Activated effector memory CD4-positive, alpha-beta T cell treated with Interleukin-2 at 50 U/mL for 16 hours (primary cell): ENCODE measurements around the gene PTPN18.
"Not testable (repeated sequence)": the region's sequence is repeated elsewhere in the genome, so short reads cannot be mapped to it uniquely, and the experiment has no call there.

Source experiments
- DNase-seq: peaks from one replicate; pipeline ENCODE4 v3.0.0-alpha.2; 2020

The PTPN18 gene, protein sequence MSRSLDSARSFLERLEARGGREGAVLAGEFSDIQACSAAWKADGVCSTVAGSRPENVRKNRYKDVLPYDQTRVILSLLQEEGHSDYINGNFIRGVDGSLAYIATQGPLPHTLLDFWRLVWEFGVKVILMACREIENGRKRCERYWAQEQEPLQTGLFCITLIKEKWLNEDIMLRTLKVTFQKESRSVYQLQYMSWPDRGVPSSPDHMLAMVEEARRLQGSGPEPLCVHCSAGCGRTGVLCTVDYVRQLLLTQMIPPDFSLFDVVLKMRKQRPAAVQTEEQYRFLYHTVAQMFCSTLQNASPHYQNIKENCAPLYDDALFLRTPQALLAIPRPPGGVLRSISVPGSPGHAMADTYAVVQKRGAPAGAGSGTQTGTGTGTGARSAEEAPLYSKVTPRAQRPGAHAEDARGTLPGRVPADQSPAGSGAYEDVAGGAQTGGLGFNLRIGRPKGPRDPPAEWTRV

DNA sequence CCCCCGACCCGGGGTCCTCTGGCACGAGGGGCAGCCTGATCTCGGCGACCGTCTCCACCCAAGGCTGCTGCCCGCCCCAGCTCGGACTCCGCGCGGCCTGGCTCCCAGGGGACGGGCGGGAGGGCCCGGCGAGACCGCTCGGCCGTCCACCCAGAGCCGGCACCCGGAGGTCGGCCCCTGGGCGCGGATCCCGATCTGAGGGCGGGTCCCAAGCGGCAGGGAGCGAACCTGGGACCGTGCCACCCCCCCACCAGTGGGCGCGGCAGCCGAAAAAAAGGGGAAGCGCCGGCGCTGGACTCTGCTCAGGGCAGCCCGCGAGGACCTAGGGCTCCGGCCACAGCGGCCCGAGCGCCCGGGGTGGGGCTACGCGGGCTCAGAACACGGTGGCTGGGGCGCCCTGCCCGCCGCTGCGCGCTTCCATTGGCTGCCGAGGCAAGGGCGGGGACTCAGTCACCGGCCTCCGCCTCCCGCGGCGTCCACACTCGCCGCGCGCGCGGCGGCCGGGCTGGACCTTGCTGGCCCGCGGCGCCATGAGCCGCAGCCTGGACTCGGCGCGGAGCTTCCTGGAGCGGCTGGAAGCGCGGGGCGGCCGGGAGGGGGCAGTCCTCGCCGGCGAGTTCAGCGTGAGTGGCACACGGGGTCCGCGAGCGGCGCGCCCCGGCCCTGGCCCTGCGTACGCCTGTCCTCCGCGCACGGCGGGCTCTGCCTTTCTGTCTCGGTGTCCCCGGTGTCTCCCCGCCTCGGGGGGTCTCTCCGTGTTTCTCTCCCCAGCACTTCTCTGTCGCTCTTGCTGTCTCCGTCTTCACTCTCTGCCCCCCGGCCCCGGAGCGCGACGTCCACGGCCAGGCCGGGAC, at the start of gene PTPN18:
Gene PTPN18 (plus strand): TSS at position 479 of the 854 bp plus-strand sequence. CDS start 52 bp downstream, at position 531.
- peak; percentile 48 for DNase-seq

DNA sequence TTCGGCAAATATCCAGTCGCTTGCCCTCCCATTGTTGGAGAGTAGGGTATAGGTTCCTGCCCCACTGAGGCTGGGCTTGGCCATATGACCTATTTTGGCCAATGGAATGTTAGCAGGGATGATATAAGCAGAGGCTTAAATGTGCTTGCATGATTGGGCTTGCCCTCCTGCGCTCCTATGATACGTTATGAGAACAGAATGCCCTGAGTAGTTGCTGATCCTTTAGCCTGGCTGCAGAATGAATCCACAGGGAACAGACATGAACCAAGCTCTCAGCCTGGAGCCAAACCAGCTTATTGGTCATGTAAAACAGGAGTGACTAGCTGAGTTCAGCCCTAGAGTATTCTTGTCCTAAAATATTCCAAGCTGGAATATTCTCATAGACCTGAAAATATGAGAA, 48.0 kb upstream of the PTPN18 start:
- no peak for DNase-seq

DNA sequence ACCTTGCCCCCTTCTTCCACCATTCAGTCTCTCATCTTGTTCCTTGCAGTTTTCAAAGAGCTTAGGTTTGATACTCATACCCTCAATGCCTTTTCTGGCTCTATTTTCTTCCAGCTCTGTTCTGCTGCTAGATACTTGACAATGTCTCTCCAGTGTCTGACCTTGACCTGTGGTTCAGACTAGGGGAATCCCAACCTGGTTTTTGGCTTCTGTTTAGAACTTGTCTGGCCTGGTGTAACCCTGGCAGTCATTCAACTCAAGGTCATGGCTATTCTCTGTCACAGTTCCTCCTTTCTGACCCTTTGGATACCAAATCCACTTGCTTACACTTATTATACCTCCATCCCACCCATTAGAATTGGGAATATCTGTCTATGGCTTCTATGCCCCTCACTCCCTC, 45.0 kb upstream of the PTPN18 start:
- no peak for DNase-seq

DNA sequence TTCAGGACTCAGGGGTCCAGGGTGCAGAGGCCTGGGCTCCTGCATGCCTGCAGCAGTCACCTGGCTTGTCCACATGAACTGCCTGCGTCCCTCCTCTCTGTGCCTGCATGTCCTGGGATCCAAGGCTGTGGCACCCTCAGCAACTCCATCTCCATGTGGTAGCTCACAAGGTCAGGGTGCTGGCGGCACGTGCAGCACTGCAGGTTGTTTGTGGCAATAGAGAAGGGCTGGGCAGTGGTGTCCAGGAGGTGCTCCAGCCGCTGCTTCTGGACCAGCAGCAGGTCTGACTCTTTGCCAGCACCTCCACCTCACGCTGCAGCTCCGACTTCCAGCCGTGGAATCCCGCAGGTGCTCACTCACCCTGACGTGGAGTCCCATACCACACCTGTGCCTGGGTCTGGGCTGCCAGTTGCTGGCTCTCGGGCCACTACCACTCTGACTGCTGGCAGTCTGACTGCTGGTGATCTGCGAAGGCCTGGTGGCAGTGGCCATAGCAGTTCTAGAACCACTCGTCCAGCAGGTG, 42.0 kb upstream of the PTPN18 start:
- DNase-seq: no peak

DNA sequence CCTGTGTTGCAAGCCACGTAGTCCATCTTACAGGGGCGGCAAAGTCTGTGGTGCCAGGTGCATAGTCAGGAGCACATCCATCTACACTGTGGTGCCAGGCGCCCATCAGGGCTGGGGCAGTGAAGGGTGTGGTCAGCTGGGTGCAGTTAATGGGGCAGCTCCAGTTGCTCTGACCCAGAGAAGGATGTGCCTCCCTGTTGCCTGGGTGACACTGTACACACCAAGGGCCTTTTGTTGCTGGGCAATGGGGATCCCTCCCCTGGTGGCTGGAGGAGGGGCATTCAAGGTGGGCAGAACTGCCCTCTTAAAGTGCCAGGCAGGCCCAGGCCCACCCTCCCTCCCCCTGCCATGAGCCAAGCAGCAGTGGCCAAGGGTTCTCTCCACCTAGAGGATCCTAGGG, 41.5 kb upstream of the PTPN18 start:
- no peak for DNase-seq

DNA sequence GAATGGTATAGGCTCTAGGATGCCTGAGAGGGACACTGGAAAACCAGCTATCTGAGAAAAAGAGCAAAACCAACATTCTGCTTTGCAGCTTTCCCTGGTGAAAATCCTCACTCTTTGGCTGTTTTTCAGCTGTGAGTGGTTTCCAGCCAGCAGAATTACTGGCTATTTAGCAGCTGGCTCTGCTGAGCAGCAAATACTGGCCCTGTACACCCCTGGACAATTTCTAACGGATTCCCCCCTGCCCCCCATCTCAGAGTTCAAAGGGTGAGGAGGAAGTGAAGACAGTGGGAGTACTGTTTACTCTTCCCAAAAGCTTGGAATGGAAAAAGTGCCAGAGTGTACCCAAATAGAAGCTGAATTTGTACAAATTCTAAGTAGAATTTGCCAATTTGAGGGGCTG, 39.3 kb upstream of the PTPN18 start:
- no peak for DNase-seq

DNA sequence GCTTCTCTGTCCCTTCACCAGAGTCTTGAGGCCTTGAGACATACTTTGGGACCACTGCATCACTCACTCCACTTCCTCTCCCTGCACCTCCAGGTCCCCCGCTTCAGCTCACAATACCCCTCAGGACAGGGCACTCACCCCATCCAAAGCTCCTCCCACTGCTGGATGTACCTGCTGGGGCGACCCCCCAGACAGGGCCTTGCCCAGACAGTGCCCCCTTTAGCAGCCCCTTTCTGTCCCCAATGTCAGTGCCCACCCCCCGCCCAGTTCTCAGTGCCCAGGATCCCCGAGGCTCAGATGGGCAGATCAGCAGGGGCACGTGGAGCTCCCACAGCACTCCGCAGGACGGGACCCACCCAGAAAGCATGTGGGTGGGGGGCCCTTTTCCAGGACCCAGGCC, 37.0 kb upstream of the PTPN18 start:
- no peak for DNase-seq

DNA sequence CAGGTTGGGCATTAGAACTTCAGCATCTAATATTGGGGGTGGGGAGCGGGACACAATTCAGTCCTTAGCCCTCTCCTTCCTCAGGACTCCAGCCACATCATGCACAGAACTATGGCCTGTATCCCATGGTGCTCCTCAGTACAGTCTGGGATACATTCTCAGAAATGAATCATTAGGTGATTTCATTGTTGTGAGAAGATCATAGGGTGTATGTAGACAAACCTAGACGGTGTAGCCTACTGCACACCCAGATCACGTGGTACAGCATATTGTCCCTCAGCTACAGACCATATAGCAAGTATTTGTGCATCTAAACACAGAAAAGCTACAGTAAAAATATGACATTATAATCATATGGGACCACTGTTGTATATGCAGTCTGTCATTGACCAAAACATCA, 36.3 kb upstream of the PTPN18 start:
- no peak for DNase-seq

DNA sequence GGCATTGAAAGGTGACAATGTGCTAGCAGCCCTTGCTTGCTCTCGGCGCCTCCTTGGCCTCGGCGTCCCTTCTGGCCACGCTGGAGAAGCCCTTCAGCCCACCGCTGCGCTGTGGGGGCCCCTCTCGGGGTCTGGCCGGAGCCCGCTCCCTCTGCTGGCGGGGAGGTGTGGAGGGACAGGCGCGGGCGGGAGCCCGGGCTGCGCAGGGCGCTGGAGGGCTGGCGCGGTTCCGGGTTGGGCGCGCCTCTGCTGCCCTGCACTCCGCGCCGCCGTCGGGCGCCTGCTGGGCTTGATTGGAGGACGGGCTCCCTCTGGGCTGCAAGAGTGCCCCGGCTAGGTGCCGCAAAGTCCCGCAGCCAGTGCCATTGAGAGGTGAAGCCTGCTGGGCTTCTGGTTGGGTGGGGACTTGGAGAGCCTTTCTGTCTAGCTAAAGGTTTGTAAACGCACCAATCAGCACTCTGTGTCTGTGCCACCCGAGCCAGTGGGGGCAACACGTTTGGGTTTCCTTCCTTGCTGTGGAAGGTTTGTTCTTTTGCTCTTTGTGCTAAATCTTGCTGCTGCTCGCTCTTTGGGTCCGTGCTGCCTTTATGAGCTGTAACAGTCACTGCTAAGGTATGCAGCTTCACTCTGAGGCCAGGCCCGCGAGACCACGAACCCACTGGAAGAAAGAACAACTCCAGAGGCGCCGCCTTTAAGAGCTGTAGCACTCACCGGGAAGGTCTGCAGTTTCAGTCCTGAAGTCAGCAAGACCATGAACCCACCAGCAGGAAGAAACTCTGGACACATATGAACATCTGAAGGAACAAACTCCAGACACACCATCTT, 27.9 kb upstream of the PTPN18 start:
- no peak for DNase-seq

DNA sequence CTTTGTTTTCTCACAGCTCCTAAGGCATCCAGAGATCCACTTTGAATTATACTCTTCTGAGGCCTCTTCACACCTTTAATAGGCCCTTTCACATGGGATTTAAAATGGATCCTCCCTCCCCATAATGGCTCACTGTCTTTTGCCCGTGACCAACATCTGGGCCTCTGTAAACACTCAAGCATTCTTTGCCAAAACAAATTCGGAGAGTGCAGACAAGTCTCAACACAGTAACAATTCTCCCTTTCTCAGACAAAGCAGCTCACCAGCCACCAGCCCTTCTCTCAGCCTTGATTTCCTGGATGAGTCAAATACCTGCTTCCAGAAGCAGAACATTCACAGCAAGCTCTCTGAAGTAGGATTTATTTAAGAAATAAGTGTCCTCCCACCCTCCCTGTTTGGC, 27.1 kb upstream of the PTPN18 start:
- no peak for DNase-seq

DNA sequence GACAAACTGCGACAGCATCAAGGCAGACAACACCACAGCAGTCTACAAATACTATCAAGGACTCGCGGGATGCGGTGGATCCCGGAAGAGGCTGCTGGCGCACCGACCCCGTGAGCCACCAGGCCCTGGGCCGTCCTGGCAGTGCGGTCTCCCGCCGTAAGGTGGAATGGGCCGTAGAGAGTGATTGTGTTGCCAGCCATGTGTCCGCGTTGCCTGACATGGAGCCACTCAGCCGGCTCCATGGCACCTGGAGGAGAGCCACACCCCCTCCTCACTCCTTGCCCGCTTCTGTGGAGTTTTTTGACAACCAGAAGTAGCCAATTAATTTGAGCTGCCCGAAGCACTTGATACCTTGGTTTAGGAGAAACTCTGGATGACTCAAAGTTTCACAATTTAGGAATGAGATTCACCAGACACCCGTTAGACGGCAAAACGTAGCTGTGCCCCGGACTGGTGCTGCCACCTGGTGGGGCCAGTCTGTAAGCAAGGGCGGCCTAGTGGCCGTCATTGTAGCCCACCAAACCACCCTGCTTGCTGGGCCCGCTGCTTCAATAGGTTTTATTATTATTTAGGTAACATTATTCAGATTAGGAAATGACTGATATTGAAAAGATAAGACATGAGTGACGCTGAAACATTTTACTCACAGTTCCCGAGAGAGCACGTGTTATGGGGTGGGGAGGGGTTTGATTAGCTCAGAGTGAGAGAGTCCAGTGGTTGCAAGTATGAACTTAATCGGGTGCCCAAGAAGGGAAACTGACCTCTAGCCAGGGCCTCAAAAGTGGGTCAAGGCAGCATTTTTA, 23.4 kb upstream of the PTPN18 start:
- peak; percentile 51 for DNase-seq

DNA sequence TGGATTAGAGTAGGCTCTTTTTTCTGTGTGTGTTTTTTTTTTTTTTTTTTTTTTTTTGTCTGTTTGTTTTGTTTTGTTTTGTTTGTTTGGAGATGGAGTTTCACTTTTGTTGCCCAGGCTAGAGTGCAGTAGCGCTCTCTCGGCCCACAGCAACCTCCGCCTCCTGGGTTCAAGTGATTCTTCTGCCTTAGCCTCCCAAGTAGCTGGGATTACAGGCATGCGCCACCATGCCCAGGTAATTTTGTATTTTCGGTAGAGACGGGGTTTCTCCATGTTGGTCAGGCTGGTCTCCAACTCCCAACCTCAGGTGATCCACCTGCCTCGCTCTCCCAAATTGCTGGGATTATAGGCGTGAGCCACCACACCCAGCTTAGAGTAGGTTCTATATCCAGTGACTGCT, 22.6 kb upstream of the PTPN18 start:
- DNase-seq: not testable (repeated sequence)

DNA sequence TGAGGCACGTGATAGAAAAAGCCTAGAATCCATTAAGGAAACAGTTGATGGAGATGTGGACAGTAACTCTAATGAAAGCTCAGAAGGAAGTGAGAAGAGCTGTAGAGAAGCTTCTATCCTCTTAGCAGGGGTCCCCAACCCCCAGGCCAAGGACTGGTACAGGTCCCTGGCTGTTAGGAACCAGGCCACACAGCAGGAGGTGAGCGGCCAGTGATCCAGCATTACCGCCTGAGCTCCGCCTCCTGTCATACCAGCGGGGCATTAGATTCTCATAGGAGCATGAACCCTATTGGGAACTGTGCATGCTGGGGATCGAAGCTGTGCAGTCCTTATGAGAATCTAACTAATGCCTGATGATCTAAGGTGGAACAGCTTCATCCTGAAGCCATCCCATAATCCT, 21.8 kb upstream of the PTPN18 start:
- DNase-seq: no peak

DNA sequence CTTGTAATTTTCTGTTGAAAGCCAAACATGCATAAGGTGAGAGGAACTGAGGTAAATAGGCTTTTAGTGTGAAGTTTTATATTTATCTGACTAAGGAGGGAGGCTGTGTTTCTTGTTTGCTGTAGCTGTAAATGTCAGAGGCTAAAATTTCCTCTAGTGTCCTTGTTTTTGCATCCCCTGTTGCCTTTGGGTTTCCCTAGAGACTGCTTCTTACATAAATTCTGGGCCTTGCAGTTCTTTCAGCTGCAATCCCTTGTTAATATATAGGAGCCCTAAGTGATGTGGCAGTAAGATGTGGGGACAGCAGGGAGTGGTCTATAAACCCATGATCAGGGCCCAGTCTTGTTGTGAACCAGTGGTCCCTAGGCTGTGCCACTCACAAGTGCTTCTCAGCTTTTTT, 20.6 kb upstream of the PTPN18 start:
- DNase-seq: no peak

DNA sequence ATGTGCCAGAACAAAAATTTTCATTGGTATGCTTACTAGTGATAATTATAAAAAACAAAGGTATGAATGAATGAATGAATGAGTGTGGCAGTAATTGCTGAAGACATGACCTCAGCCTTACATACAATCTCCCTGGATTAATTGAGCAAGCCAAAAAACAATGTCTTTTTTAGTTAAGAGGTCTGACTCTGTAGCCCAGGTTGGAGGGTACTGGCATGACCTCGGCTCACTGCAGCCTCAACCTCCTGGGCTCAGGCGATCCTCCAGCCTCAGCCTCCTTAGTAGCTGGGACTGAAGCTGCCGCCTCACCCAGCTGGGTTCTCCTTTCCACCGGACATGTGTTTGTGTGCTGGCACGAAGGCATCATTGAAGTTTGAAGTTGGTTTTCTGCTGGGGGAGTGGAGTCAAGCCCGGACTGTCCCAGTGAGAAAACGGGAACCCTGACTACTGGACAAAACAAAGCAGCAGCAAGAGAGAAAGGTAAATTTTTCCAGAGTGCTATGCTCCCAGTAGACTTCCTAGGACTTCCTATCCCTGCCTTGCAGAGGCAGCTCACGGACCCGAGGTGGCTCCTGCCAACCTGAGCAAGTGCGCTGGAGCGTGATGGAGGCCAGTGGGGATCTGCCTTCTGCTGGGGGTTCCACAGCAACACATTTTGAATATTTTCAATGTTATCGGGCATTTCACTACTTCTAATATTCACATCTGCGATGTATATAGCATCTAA, 19.5 kb upstream of the PTPN18 start:
- DNase-seq: no peak

DNA sequence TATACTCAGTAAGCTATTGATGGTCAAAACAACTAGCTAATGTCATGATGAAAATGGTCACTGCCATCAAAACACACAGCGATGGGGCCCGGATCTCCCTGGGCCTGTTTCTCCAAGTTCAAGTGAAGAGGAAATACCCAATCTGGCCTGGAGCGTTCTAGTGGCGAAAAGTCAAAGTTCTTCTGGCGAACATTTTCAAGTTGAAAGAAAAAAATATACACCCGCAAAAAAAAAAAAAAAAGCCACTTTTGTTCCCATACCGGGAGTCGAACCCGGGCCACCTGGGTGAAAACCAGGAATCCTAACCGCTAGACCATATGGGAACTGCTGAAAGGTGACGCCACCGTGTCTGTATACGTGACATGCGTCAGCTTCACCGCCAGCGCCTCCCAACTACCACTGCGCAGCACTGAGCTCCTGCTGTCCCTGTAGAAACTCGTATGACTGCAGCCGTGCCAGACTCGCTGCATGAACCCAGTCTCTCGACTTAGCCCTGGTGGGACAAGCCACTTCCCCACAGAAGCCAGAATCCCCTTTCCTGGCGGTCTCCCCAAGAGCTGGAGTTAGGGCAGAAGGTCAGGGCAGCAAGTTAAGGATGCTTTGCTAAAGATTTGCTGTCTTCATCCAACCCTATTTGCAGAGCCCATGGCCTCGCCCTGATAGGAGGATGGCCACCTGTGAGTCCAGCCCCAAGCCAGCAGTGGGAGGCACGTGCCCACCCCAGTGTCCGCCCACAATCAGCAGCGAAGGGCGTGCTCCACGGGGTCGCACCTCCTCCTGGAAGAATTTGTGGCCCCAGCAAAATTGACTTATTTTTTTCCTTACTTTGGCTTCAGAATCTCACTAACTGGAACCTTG, 18.8 kb upstream of the PTPN18 start:
- peak; percentile 17 for DNase-seq

DNA sequence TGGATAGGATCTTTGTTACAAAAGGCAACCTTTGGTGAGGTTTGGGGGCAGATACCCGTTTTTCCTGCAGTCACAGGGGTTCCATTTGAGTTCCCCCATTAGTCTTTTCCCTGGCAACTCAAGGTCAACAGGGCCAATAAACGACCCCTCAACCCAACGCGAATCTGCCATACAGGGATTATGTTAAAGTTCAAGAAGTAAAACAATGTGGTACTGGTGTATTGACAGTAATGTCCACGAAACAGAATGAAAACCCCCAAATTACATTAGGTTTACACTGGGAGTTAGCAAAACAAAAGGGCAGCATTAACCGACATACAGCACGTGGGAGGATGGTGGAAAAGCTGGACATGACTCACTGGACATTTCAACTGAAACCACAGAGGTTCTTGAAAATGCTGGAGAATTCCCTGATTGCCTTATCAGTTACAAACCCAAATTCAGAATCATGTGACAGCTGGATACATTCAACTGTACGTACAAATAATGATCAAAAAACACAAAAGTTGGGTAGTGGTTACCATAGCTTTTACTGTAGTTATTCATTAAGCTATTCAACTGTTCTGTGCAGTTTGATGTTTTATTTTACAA, 18.0 kb upstream of the PTPN18 start:
- no peak for DNase-seq

DNA sequence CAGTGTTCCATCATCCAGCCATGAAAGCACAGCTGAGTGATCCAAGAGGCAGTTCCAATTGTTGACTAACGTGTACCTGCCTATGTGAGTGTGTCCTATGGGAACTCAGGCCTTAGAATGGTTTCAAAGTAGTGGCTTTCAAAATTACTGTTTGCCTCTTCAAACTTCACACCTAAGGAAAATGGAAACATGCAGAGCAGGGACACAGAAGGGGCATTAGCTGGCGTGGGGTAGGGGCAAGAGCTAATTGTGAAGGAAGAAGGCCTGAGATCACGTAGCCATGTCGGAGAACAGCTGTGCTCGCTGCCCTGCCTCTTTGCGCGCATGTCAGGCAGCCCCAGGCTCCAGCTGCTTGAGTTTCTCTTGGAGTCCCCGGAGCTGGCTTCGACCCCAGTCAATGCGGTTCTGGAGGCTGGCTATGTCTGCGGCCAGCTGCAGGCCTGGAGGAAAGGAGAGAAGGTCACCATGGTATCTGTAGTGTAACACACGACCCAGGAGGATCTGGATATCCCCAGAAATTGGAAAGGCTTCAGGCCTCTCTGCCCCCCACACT, 17.0 kb upstream of the PTPN18 start:
- no peak for DNase-seq
